HepG2 (cell line): ENCODE measurements around the gene TGM6.

Source experiments
- BRCA1 ChIP-seq: sonication (generic); formaldehyde crosslinking; IDR thresholded peaks from 2 replicates; pipeline ENCODE4 v1.4.0; 2020; ENCODE audit warnings: missing genetic modification reagents
- CBFB ChIP-seq: sonication (generic); formaldehyde crosslinking; IDR thresholded peaks from 2 replicates; pipeline ENCODE4 v1.4.0; 2020; ENCODE audit warnings: missing genetic modification reagents
- DNMT1 ChIP-seq: sonication (generic); formaldehyde crosslinking; IDR thresholded peaks from 2 replicates; pipeline ENCODE4 v1.5.1; 2020; ENCODE audit warnings: mild to moderate bottlenecking, missing genetic modification reagents
- NR0B2 ChIP-seq: sonication (generic); formaldehyde crosslinking; IDR thresholded peaks from 2 replicates; pipeline ENCODE4 v1.4.0; 2020; ENCODE audit warnings: mild to moderate bottlenecking, missing genetic modification reagents
- POLR2AphosphoS5 ChIP-seq: IDR thresholded peaks from 2 replicates; pipeline ENCODE4 v1.6.1; 2012; ENCODE audit warnings: low read depth, low read length
- RFX1 ChIP-seq: fragments of 450-650 bp; IDR thresholded peaks from 2 replicates; pipeline ENCODE4 v1.6.1; 2017
- ZBTB4 ChIP-seq: sonication (generic); formaldehyde crosslinking; IDR thresholded peaks from 2 replicates; pipeline ENCODE4 v1.4.0; 2020; ENCODE audit warnings: missing genetic modification reagents, mild to moderate bottlenecking, borderline replicate concordance
- ZNF121 ChIP-seq: sonication (generic); formaldehyde crosslinking; IDR thresholded peaks from 2 replicates; pipeline ENCODE4 v1.5.0; 2020; ENCODE audit warnings: mild to moderate bottlenecking, missing genetic modification reagents
- ZNF207 ChIP-seq: fragments of 450-650 bp; IDR thresholded peaks from 2 replicates; pipeline ENCODE4 v1.6.1; 2016; ENCODE audit warnings: antibody characterized with exemption, borderline replicate concordance
- ZNF274 ChIP-seq: sonication (generic); formaldehyde crosslinking; IDR thresholded peaks from 2 replicates; pipeline ENCODE4 v1.5.1; 2020; ENCODE audit warnings: mild to moderate bottlenecking, missing genetic modification reagents
- ZNF280B ChIP-seq: sonication (generic); formaldehyde crosslinking; IDR thresholded peaks from 2 replicates; pipeline ENCODE4 v1.5.0; 2020; ENCODE audit warnings: missing genetic modification reagents, mild to moderate bottlenecking, borderline replicate concordance
- ZNF660 ChIP-seq: sonication (generic); formaldehyde crosslinking; IDR thresholded peaks from 2 replicates; pipeline ENCODE4 v1.5.1; 2020; ENCODE audit warnings: mild to moderate bottlenecking, low read depth, missing genetic modification reagents, borderline replicate concordance

- no peak for TF ChIP-seq NR0B2 (CRISPR knock-in tag)
- TF ChIP-seq ZNF121, result no peak
- no peak for TF ChIP-seq RFX1
- TF ChIP-seq POLR2AphosphoS5, result 0 out of 2 replicates have a peak, but pooled peaks have one; percentile 14
- no peak for TF ChIP-seq ZNF280B (CRISPR knock-in tag)
- no peak for TF ChIP-seq DNMT1 (CRISPR knock-in tag)
- no peak for TF ChIP-seq ZNF207
- no peak for TF ChIP-seq BRCA1 (CRISPR knock-in tag)
- no peak for TF ChIP-seq ZNF274 (CRISPR knock-in tag)
- no peak for TF ChIP-seq CBFB
- TF ChIP-seq ZBTB4 (CRISPR knock-in tag), result no peak
- TF ChIP-seq ZNF660 (CRISPR knock-in tag), result no peak
Measured at GRCh38 chr20:2458919-2459499, 78.3 kb downstream of the TGM6 start.
